C4-2B (cell line): Measurements from ENCODE around the gene RCVRN.

Experiments used
- H3K27ac ChIP-seq: fragments of 450-650 bp; 2 replicates; pipeline ENCODE4 v1.5.1; 2017
- ZFX ChIP-seq: fragments of 450-650 bp; IDR thresholded peaks from 2 replicates; pipeline ENCODE4 v1.6.1; 2017
- TF ChIP-seq, protein P1 (sequence below): fragments of 450-650 bp; conservative IDR thresholded peaks from 2 replicates; pipeline ENCODE4 v1.5.1; 2017; ENCODE audit warnings: mild to moderate bottlenecking

The RCVRN gene

DNA sequence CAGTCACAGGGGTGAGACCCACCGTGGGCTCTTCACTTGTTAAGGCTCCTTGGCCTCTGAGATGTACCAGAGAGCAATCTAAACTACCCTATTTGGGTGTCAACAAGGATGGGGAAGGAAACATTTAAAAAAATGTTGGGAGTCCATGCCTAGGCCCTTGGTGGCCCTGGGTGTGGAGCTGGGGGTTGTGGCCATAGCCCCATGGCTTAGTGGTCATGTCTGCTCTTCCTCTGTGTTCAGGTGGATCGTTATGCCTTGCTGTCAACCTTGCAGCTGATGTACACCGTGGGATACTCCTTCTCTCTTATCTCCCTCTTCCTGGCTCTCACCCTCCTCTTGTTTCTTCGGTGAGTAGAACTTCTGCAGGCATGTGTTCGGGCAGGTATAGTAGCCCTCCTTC lies 50.8 kb downstream of the RCVRN start:
- no peak overlapping the region for H3K27ac ChIP-seq
- TF ChIP-seq, protein P1, sequence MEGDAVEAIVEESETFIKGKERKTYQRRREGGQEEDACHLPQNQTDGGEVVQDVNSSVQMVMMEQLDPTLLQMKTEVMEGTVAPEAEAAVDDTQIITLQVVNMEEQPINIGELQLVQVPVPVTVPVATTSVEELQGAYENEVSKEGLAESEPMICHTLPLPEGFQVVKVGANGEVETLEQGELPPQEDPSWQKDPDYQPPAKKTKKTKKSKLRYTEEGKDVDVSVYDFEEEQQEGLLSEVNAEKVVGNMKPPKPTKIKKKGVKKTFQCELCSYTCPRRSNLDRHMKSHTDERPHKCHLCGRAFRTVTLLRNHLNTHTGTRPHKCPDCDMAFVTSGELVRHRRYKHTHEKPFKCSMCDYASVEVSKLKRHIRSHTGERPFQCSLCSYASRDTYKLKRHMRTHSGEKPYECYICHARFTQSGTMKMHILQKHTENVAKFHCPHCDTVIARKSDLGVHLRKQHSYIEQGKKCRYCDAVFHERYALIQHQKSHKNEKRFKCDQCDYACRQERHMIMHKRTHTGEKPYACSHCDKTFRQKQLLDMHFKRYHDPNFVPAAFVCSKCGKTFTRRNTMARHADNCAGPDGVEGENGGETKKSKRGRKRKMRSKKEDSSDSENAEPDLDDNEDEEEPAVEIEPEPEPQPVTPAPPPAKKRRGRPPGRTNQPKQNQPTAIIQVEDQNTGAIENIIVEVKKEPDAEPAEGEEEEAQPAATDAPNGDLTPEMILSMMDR = no peak

DNA sequence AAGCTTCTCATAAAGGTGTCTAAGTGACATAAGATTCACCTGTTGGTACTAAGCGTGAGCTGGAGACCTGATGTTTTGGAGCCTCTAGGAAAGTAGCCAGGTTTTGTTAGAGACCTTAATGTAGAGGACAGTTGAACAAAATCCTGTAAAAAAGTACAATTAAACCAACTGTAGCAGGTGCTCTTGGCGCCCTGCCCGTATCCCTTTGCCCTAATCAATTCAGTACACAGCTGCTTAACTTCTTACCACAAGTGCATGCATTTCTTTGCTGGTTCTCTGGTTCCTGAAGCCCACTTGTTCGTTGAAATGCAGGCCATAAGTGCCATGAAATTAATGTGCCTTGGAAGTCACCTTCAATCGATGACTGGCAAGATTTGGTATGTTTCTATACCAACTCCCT lies 54.9 kb downstream of the RCVRN start:
- no peak overlapping the region for H3K27ac ChIP-seq
- TF ChIP-seq ZFX = no peak
